Brain microvascular endothelial cell (primary cell): Measurements from ENCODE around the gene MON1A.

Source experiments
- DNase-seq: peaks from one replicate; pipeline ENCODE4 v3.0.0-alpha.2; 2020
- H3K27ac ChIP-seq: fragments of 250-450 bp; sonication (Bioruptor Pico); 2 replicates; pipeline ENCODE4 v1.5.1; 2020; ENCODE audit warnings: mild to moderate bottlenecking, moderate library complexity
- H3K27me3 ChIP-seq: fragments of 250-450 bp; sonication (Bioruptor Pico); replicated peaks from 2 replicates; pipeline ENCODE4 v1.5.1; 2020; ENCODE audit warnings: mild to moderate bottlenecking
- H3K36me3 ChIP-seq: fragments of 250-450 bp; sonication (Bioruptor Pico); replicated peaks from 2 replicates; pipeline ENCODE4 v1.5.1; 2020; ENCODE audit warnings: mild to moderate bottlenecking
- H3K4me3 ChIP-seq: 2 replicates; pipeline ENCODE4 v1.5.1; 2011; ENCODE audit warnings: low read depth, mild to moderate bottlenecking, control low read depth, low read length, moderate library complexity
- in situ Hi-C: cut with HindIII; loops from 2 replicates; pipeline ENCODE4 v1.10.0; 2017; ENCODE audit warnings: low sequenced_read_pairs, low pct_ligation_motif_present
- TF ChIP-seq, protein P1 (sequence below): IDR thresholded peaks from 2 replicates; pipeline ENCODE4 v1.5.1; 2011; ENCODE audit warnings: low read depth, mild to moderate bottlenecking, moderate library complexity, low read length, control low read depth, inconsistent platforms; ENCODE audit errors: missing control alignments

Gene MON1A

DNA sequence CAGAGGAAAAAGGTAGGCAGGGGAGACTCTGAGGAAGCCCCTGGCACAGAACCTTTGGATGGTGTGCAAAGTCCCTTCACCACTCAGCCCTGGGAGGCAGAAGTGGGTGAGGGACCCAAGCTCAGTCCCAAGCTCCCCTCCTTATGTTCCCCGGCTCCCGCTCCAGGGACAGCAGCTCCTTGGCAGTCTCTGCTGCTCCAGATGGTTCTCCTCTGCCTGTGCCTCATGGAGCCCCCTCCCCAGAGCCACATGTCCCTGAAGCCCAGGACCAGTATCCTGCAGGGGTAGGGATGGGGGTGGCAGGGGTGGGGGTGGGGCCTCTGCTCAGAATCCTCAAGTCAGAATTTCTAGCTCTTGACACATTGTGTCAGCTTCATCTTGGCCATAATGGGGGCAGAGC lies 51.9 kb downstream of the MON1A start:
- in situ Hi-C loops: no loop called here
- H3K27me3 ChIP-seq: peaks cover 4% of the 10 kb centered on the region
- no peak for DNase-seq
- no peaks in the 10 kb centered on the region for H3K36me3 ChIP-seq
- no peak overlapping the region for H3K27ac ChIP-seq
- TF ChIP-seq, protein P1, sequence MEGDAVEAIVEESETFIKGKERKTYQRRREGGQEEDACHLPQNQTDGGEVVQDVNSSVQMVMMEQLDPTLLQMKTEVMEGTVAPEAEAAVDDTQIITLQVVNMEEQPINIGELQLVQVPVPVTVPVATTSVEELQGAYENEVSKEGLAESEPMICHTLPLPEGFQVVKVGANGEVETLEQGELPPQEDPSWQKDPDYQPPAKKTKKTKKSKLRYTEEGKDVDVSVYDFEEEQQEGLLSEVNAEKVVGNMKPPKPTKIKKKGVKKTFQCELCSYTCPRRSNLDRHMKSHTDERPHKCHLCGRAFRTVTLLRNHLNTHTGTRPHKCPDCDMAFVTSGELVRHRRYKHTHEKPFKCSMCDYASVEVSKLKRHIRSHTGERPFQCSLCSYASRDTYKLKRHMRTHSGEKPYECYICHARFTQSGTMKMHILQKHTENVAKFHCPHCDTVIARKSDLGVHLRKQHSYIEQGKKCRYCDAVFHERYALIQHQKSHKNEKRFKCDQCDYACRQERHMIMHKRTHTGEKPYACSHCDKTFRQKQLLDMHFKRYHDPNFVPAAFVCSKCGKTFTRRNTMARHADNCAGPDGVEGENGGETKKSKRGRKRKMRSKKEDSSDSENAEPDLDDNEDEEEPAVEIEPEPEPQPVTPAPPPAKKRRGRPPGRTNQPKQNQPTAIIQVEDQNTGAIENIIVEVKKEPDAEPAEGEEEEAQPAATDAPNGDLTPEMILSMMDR: no peak
- H3K4me3 ChIP-seq: no peak overlapping the region

DNA sequence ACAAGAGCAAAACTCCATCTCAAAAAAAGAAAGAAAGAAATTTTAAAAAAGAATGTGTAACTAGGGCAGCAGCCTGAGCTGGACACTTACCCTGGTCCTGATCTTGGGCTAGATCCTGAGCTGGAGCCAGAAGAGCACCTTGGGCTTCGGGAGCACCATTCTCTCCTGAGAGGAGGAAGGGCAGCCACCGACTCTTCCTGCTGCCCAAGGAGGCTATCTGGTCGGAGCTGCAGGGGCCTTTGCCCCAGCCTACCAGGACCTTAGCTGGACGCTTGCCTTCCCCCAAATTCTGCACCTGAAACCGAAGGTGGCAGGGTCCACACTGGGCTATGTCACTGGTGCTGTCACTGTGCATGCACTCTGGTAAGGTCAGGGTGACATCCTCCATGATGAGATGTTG lies 53.0 kb downstream of the MON1A start:
- TF ChIP-seq, protein P1: no peak
- no peak overlapping the region for H3K4me3 ChIP-seq
- H3K36me3 ChIP-seq: no peaks in the 10 kb centered on the region
- no peak overlapping the region for H3K27ac ChIP-seq
- in situ Hi-C loops: no loop called here
- no peak for DNase-seq
- no peaks in the 10 kb centered on the region for H3K27me3 ChIP-seq

DNA sequence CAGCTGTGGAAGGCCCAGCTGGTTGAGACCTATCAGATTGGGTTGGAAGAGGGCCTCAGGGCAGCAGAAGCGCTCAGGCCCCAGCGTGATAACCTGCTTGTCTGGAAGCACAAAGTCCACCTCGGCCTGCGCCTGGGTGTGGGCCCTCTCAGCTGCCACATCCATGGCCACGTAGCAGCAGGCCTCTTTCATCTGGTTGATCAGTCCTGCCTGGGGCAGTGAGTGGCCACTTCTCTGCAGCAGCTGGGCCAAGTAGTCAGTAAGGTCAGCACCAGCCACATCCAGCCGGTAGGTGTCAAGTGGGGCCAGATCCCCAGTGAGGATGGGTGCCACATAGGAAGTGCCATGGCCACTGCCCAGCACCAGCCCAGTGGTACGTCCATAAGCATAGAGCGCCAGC lies 56.0 kb downstream of the MON1A start:
- DNase-seq: no peak
- no peaks in the 10 kb centered on the region for H3K36me3 ChIP-seq
- TF ChIP-seq, protein P1: no peak
- in situ Hi-C loops: no loop called here
- no peak overlapping the region for H3K27ac ChIP-seq
- H3K27me3 ChIP-seq: peaks cover 21% of the 10 kb centered on the region
- H3K4me3 ChIP-seq: no peak overlapping the region

DNA sequence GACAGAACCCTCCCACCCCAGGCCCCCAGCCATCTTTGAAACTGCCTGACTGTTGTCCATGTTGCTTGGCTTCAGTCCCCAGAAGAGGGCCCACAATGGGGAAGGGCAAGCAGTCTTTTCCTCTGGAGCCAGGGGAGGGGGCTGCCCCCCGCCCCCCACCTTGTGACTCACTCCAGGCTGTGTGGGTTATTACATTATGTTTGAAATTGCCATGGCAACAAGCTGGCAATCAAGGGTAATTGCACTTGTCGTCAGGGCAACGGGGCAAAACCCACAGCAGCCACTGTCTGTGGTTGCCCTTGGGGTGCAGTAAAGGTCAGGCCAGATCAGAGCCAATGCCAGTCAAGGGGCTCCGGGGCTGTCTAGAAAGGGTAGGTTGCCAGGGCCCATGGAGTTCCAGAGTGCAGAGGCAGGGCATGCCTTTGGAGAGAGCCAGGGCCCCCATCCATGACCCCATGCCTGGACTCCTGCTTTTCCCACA lies 56.8 kb downstream of the MON1A start:
- peaks cover 26% of the 10 kb centered on the region for H3K27me3 ChIP-seq
- in situ Hi-C loops: no loop called here

DNA sequence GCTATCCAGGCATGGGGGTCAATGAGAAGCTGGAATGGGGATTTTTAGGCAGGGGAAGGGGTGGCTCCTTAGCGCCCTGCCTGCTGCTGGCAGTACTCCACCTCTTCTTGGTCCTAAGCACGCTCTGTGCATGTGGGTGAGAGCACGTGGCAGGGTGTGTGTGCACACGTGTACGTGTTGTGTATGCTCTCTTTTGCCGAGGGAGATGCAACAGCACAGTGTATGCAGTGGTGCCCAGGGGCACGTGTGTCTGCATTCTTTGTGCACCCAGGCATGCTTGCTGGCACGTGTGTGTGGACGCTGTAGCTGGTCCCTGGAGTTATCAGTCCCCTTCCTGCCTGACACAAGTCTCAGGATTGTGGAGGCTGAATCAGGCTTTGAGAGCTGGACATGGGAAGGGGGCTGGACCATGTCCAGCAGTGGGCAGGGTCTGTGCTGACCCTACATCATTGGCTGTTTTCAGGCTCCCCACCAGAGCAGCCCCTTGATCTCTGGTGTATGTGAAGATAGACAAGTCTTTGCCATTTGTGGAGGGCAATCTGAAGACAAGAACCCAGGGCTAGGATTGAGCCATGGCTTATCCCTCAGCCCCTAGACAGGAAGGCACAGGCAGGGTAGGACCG lies 58.0 kb downstream of the MON1A start:
- TF ChIP-seq, protein P1: no peak
- in situ Hi-C loops: no loop called here
- peaks cover 28% of the 10 kb centered on the region for H3K27me3 ChIP-seq
- no peak overlapping the region for H3K4me3 ChIP-seq
- H3K36me3 ChIP-seq: no peaks in the 10 kb centered on the region
- DNase-seq: no peak
- no peak overlapping the region for H3K27ac ChIP-seq

More for the DNA sequence above, 56.8 kb downstream of the MON1A start:
- TF ChIP-seq, protein P1: no peak
- DNase-seq: no peak
- no peak overlapping the region for H3K4me3 ChIP-seq
- H3K27ac ChIP-seq: no peak overlapping the region
- H3K36me3 ChIP-seq: no peaks in the 10 kb centered on the region

DNA sequence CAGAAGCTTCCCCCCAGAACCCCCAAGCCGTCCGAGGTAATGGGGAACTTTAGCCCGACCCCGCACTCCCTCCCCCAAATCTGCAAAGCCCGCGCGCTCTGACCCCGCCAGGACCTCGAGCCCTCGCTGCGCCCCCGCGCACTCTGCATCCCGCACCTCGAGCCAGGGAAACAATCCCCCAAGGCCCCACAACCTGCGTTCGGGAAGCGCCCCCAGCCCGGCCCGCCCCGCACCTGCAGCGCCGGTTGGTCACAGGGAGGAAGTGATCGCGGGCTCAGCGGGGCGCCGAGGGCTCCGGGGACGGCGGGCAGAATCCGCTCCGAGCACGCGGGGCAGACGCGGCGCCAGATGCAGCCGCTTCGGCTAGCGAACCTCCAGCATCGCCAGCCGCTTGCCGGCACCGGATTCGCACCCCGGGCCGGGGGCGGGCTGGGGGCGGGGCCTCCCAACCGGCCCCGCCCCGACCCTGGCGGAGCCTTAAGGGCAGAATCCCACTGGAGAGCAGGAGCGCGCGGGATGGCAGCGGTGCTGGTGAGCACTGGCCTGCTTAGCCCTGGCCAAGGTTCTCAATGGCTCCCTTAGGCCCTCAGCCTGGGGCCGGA lies 60.0 kb downstream of the MON1A start, which contains the start of gene CAMKV:
TSS of gene CAMKV (minus strand) at position 382 of the 602 bp plus-strand sequence. CDS start 7,518 bp downstream, outside the sequence.
- peak within 1 kb of the TSS; percentile 9 for H3K4me3 ChIP-seq
- TF ChIP-seq, protein P1: no peak
- in situ Hi-C loops: no loop called here
- H3K27ac ChIP-seq: no peak within 1 kb of the TSS
- no peaks in the 10 kb centered on the region for H3K36me3 ChIP-seq
- DNase-seq: no peak
- peaks cover 28% of the 10 kb centered on the region for H3K27me3 ChIP-seq
